CD14-positive monocyte (primary cell): Measurements from ENCODE around the gene MORF4L1. TPM values are rescaled to one million over a fixed set of nuclear protein-coding genes. Genes with fewer than 3 reads are reported as not detected.

Source experiments
- DNase-seq, 3 donors: peaks; one replicate each; pipeline ENCODE4 v3.0.0-alpha.2; 2011 to 2022
- H2AFZ ChIP-seq: 2 replicates; pipeline ENCODE4 v1.6.0; 2012; ENCODE audit warnings: mild to moderate bottlenecking, low read depth, low read length, inconsistent platforms; ENCODE audit not compliant: insufficient read depth, poor library complexity, severe bottlenecking
- H3K27ac ChIP-seq, 2 donors: 1 replicate in 1 of 2; 2 replicates in 1 of 2; pipeline ENCODE4 v1.5.1; 2012 to 2013; ENCODE audit warnings: low read length in 2 of 2, control low read depth in 1 of 2, inconsistent platforms in 1 of 2, low read depth in 1 of 2, mild to moderate bottlenecking in 1 of 2
- H3K27me3 ChIP-seq, 2 donors: one replicate each; pipeline versions ENCODE4 v1.6.0 to v1.6.1; 2011 to 2013; ENCODE audit warnings: low read length in 2 of 2; ENCODE audit not compliant: control insufficient read depth in 2 of 2, insufficient read depth in 2 of 2
- H3K36me3 ChIP-seq, 2 donors: replicated peaks in 1 of 2; 1 replicate in 1 of 2; 2 replicates in 1 of 2; pipeline versions ENCODE4 v1.5.1 to v1.6.1; 2012 to 2013; ENCODE audit warnings: low read length in 2 of 2, control low read depth in 1 of 2, inconsistent platforms in 1 of 2, mild to moderate bottlenecking in 1 of 2; ENCODE audit not compliant: insufficient read depth in 2 of 2, control insufficient read depth in 1 of 2
- H3K4me1 ChIP-seq, 2 donors: 1 replicate in 1 of 2; 2 replicates in 1 of 2; pipeline versions ENCODE4 v1.5.1 to v1.6.1; 2012 to 2013; ENCODE audit warnings: low read length in 2 of 2, control low read depth in 1 of 2, inconsistent platforms in 1 of 2, mild to moderate bottlenecking in 1 of 2, moderate library complexity in 1 of 2; ENCODE audit not compliant: insufficient read depth in 2 of 2, control insufficient read depth in 1 of 2
- H3K4me2 ChIP-seq: replicated peaks from 2 replicates; pipeline ENCODE3; 2012; ENCODE audit warnings: low read length, moderate library complexity, mild to moderate bottlenecking; ENCODE audit not compliant: poor library complexity, severe bottlenecking; ENCODE audit errors: extremely low read depth
- H3K4me3 ChIP-seq, 3 experiments: fragments of 200-600 bp in 1 of 3; sonication (generic) in 1 of 3; replicated peaks in 1 of 3; 1 replicate in 2 of 3; 2 replicates in 1 of 3; pipeline ENCODE4 v1.5.1; 2011 to 2013; ENCODE audit warnings: low read length in 3 of 3, mild to moderate bottlenecking in 3 of 3, control low read depth in 2 of 3, low read depth in 2 of 3, inconsistent platforms in 1 of 3, moderate library complexity in 1 of 3
- H3K79me2 ChIP-seq: 2 replicates; pipeline ENCODE4 v1.6.0; 2012; ENCODE audit warnings: mild to moderate bottlenecking, control low read depth, inconsistent platforms, low read length, moderate library complexity; ENCODE audit not compliant: insufficient read depth
- H3K9ac ChIP-seq: 2 replicates; pipeline ENCODE4 v1.6.0; 2017; ENCODE audit warnings: low read length, mild to moderate bottlenecking; ENCODE audit not compliant: insufficient read depth, poor library complexity, severe bottlenecking
- H3K9me3 ChIP-seq, 2 donors: replicated peaks in 1 of 2; 1 replicate in 1 of 2; 2 replicates in 1 of 2; pipeline versions ENCODE4 v1.5.1 to v1.6.1; 2012 to 2013; ENCODE audit warnings: low read length in 2 of 2, control low read depth in 1 of 2; ENCODE audit not compliant: control insufficient read depth in 1 of 2, insufficient read depth in 1 of 2
- H4K20me1 ChIP-seq: 2 replicates; pipeline ENCODE4 v1.6.0; 2012; ENCODE audit warnings: mild to moderate bottlenecking, low read length, control low read depth, moderate library complexity; ENCODE audit not compliant: insufficient read depth
- H3K27ac Mint-ChIP-seq, 7 donors: one replicate each; pipeline ENCODE4 v1.8.0; 2020; ENCODE audit warnings: mild to moderate bottlenecking in 7 of 7, mixed read lengths in 7 of 7, moderate library complexity in 6 of 7, inconsistent platforms in 2 of 7
- H3K27me3 Mint-ChIP-seq, 3 donors: one replicate each; pipeline ENCODE4 v1.8.0; 2021 to 2022; ENCODE audit warnings: low read depth in 3 of 3, mild to moderate bottlenecking in 3 of 3, mixed read lengths in 3 of 3, moderate library complexity in 3 of 3, inconsistent platforms in 1 of 3
- H3K36me3 Mint-ChIP-seq, 2 donors: one replicate each; pipeline ENCODE4 v1.8.0; 2020; ENCODE audit warnings: mixed read lengths in 2 of 2, inconsistent platforms in 1 of 2, mild to moderate bottlenecking in 1 of 2
- H3K4me1 Mint-ChIP-seq: one replicate; pipeline ENCODE4 v1.8.0; 2020; ENCODE audit warnings: mild to moderate bottlenecking, mixed read lengths
- H3K4me3 Mint-ChIP-seq, 2 donors: one replicate each; pipeline ENCODE4 v1.8.0; 2020; ENCODE audit warnings: mild to moderate bottlenecking in 2 of 2, mixed read lengths in 2 of 2, moderate library complexity in 1 of 2
- H3K9me3 Mint-ChIP-seq, 7 donors: one replicate each; pipeline ENCODE4 v1.8.0; 2020 to 2022; ENCODE audit warnings: mixed read lengths in 7 of 7, mild to moderate bottlenecking in 6 of 7, moderate library complexity in 6 of 7, inconsistent platforms in 2 of 7
- CTCF ChIP-seq: fragments of 200-600 bp; IDR thresholded peaks from one replicate; pipeline ENCODE4 v1.8.0; 2022; ENCODE audit warnings: antibody characterized with exemption, mild to moderate bottlenecking
- whole genome bisulfite sequencing: methylation state at CpG from one replicate; pipeline ENCODE4 v1.1.5; 2013; ENCODE audit warnings: missing lambda C conversion rate; ENCODE audit not compliant: insufficient coverage; 5-methylcytosine and 5-hydroxymethylcytosine counted together
- intact Hi-C, 2 donors: fragments of 100-400 bp; cut with micrococcal nuclease; formaldehyde crosslinking; loops; one replicate each; pipeline versions ENCODE4 v1.15.0 to v1.15.1; 2023
- polyA plus RNA-seq, 3 donors: library from polyadenylated mRNA; depleted of rRNA in 1 of 3; unstranded in 2 of 3; stranded (reverse) in 1 of 3; fragments of 300-500 nt in 2 of 3; fragments of >200 nt in 1 of 3; fragmentation: Illumina TruSeq in 2 of 3; gene quantifications; 1 replicate in 2 of 3; 2 replicates in 1 of 3; pipeline ENCODE4 v1.2.3, GENCODE V29; 2012 to 2021

The MORF4L1 gene
- polyA plus RNA-seq, 3 donors, result 191 to 242 (median 224) TPM

GRCh38 chr15:78840661-78841375 lies 31.9 kb upstream of the MORF4L1 start:
- Histone ChIP-seq H4K20me1 (no peaks in the 10 kb centered on the region), H3K9me3 (no peaks in the 10 kb centered on the region), H3K79me2 (no peaks in the 10 kb centered on the region), H3K4me2 (no peak overlapping the region), H3K36me3 (no peaks in the 10 kb centered on the region), H3K27me3 (no peaks in the 10 kb centered on the region), H3K4me3 (no peak overlapping the region), H3K9ac (no peak overlapping the region), H2AFZ (no peak overlapping the region), H3K27ac (no peak overlapping the region), H3K4me1 (no peaks in the 10 kb centered on the region)
- Mint-ChIP-seq H3K9me3 (peaks cover 0 to 2% (median 0%) of the 10 kb centered on the region in 7 donors), H3K27me3 (peaks cover 0 to 13% (median 8%) of the 10 kb centered on the region in 3 donors), H3K4me3 (no peak overlapping the region), H3K27ac (no peak overlapping the region), H3K36me3 (no peaks in the 10 kb centered on the region), H3K4me1 (no peaks in the 10 kb centered on the region)
- no peak for TF ChIP-seq CTCF
- peak in 2 of 3 donors; percentile 3 to 13 for DNase-seq
- WGBS, result 63% methylated on average over 4 of the region's 7 CpGs
- intact Hi-C loops, result no loop called here

GRCh38 chr15:78841376-78841706 lies 31.3 kb upstream of the MORF4L1 start:
- TF ChIP-seq CTCF, result no peak
- Histone ChIP-seq H3K36me3 (no peaks in the 10 kb centered on the region), H3K27ac (no peak overlapping the region), H3K4me3 (no peak overlapping the region), H3K27me3 (no peaks in the 10 kb centered on the region), H3K9me3 (no peaks in the 10 kb centered on the region), H2AFZ (no peak overlapping the region), H3K79me2 (no peaks in the 10 kb centered on the region), H4K20me1 (no peaks in the 10 kb centered on the region), H3K9ac (no peak overlapping the region), H3K4me1 (no peaks in the 10 kb centered on the region), H3K4me2 (no peak overlapping the region)
- Mint-ChIP-seq H3K27me3 (peaks cover 0 to 13% (median 7%) of the 10 kb centered on the region in 3 donors), H3K4me1 (no peaks in the 10 kb centered on the region), H3K4me3 (no peak overlapping the region), H3K9me3 (peaks cover 0 to 2% (median 0%) of the 10 kb centered on the region in 7 donors), H3K27ac (no peak overlapping the region), H3K36me3 (no peaks in the 10 kb centered on the region)
- WGBS, result no CpG with 5 or more reads among the region's 3 CpGs
- no peak for DNase-seq
- intact Hi-C loops, result no loop called here
